Bronchus fibroblast of lung (primary cell): Measurements from ENCODE around the gene RPL36A. TPM values are rescaled to one million over a fixed set of nuclear protein-coding genes. Genes with fewer than 3 reads are reported as not detected.

Experiments
- total RNA-seq: library from RNA; depleted of rRNA; stranded (reverse); fragments of >200 nt; gene quantifications from 2 replicates; pipeline ENCODE4 v1.2.3, GENCODE V29; 2015

RPL36A gene
- total RNA-seq = 3,269 and 3,654 TPM in 2 replicates

DNA sequence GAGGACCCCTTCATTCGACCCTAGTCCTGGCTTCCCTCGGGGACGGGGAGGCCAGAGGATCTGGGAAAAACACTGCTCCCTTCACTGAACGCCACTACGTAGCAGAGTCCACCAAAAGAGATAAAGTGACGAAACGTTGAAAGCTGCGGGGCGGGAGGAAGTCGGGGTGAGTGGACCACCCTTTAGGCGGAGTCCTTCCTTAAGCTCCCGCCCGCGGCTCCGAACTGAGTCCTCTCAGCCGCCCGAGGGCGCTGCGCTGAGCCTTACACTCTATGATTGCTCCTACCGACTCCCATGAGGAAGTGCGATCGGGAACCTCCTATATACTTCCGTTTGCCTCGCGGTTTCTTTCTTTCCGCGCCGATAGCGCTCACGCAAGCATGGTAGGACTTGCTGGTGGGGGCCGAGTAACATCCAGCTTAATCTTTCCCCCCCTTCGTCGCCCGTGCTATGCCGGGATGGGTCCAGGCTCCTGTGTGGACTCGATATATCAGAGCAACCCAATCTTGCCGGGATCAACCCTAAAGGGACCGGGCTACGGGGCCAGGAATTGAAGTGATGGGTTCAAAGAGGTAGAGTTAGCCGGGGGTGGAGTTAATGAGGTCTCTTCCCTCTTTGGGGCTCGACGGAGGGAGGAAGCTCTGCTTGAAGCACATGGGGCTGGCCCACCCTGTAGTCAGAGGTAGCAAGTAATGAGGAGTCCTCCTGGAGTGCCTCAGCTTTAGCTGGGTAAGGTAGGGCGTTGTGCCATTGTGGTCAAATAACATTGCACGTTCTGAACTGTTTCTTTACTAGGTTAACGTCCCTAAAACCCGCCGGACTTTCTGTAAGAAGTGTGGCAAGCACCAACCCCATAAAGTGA lies at the start of gene RPL36A:
Gene RPL36A (plus strand): TSS at position 348 of the 862 bp plus-strand sequence. CDS start 33 bp downstream, at position 381.

DNA sequence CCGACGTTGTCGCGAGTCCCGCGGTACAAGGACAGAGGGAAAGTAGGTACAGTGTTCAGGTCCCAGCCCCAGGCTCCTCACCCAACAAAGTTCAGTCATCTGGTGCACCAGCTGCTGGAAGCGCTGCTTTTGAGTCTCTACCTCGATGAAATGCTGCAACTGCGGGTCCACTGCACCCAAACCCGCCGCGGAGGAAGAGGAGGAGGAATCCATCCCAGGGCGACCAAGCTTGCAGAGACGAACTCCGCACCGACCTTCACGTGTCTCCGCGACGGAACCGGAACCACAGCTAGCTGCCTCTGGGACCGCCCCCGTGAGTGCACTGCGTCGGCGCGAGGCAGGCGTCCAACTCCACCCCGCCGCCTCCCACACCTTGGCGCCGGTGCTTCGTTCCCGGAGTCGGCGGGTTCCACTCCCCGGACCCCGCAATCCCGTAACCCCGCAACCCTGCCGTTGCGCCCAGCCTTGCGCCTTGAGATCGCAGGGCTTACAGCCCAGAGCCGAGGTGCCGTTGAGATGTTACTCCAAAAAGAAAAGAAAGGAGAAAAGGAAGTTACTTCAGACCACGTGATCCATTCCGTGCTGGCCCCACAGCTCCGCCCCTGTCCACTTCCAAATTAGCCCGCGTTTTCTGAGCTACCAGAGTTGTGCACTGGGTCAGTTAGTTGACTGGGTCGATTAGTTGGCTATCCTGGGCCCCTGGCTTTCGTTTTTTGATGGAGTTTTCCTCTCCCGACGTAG lies 42.2 kb upstream of the RPL36A start, which contains the start of gene TIMM8A:
Gene TIMM8A (minus strand): TSS at position 291 of the 741 bp plus-strand sequence. CDS start 78 bp downstream, at position 213.

DNA sequence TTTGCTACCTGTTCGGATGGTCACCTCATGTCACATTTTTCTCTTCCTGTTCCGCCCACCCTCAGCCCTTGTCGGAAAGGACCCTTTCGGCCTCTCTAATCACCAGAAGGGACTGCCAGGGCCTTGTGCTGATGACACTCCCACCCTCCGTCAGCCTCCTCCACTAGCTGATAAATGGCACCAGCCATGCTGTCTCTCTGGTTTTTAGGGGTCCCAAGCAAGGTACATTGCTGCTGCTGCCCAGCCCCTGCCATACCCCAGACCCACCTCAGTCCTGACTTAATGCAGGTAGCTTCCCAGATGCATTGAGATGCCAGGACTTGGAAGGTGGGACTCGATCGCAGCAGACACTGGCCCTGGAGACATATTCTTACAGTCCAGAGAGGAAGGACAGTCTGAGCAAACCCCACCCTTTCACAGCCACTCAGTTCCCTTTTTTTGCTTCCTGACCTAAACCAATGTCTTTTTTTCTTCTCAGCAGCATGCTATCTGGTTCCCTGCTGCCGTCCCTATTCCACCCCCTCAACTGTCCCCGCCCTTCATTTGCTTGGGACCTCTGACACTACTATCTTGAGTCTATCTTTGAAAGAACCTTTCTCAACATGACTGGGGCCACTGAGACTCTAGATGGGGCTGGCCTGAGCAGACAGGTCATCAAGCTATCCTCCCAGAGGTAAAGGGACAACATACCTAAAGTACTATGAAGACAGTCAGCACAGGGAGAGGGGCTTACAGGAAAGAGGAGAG lies 4.8 kb upstream of the RPL36A start, which contains the start of gene BTK:
Gene BTK (minus strand): TSS at position 397 of the 747 bp plus-strand sequence. CDS start 10,907 bp downstream, outside the sequence.

DNA sequence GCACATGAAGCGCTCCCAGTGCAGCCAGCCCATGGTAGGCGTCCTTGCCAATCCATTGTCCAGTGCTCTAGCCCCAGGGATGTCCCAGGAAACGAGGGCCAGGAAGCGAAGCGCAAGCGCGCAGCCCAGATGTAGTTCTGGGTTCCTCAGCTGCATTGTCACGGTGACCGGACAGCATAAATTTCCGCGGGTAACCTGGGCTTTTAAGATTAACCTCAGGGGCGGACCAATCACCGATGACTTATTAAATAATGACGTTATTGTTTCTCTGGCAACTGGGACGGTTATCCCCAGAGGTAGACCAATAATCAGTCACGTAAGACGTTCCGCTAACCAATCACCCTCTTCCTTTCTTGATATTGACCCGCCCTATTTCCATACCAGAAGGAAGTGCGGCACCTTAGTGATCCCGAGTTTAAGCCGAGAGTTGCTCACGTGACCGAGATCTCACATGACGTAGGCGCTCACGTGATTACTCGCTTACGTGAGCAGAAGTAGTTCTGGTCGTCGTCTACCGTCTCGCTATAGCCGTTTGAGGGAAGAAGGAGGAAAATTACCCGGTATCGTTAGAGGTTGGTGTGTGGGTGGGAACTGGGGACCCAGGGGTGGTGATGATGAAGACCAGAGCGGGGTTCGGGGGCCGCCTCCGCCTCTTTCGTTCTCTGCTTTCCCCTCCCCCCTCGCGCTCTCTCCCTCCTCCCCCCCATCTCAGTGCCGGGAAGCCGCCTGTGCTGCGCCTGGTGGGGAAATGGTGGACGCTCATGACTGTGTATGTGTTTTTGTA lies 17.1 kb downstream of the RPL36A start, which contains the start of the genes GLA and HNRNPH2:
Gene GLA (minus strand): TSS at position 178 of the 784 bp plus-strand sequence. CDS start 22 bp downstream, at position 156.
Gene HNRNPH2 (plus strand): TSS at position 475 of the 784 bp plus-strand sequence. CDS start 3,767 bp downstream, outside the sequence.

Other genes with a start within 250 kb of the RPL36A start
- gene DRP2, start 171.2 kb upstream of the RPL36A start, total RNA-seq = 1.2 and 2.0 TPM in 2 replicates
- 0.17 and 0.30 TPM in 2 replicates for gene TAF7L, start 99.7 kb upstream of the RPL36A start, total RNA-seq
- gene TIMM8A, start 42.3 kb upstream of the RPL36A start, total RNA-seq = 5.7 and 9.2 TPM in 2 replicates
- gene BTK, start 4.8 kb upstream of the RPL36A start, total RNA-seq = not detected in 2 replicates
- 32.9 and 33.5 TPM in 2 replicates for gene GLA, start 16.9 kb downstream of the RPL36A start, total RNA-seq
- 42.4 and 43.1 TPM in 2 replicates for gene HNRNPH2, start 17.2 kb downstream of the RPL36A start, total RNA-seq
- gene ARMCX4, start 94.4 kb downstream of the RPL36A start, total RNA-seq = 0.89 and 1.8 TPM in 2 replicates
- gene ARMCX1, start 159.5 kb downstream of the RPL36A start, total RNA-seq = 27.5 and 34.6 TPM in 2 replicates
- gene ARMCX6, start 227.0 kb downstream of the RPL36A start, total RNA-seq = 20.1 and 30.3 TPM in 2 replicates
- 22.4 and 26.9 TPM in 2 replicates for gene ARMCX3, start 232.1 kb downstream of the RPL36A start, total RNA-seq